Kasumi-1 (cell line): Measurements from ENCODE around the gene POC1A.
A peak's percentile ranks its signal among the peaks of the same experiment; 100 is the strongest.

ENCODE experiments used
- DNase-seq, 2 experiments: peaks; one replicate each; lab custom pipeline; 2025; lab: John Stamatoyannopoulos, UW

The POC1A gene

GRCh38 chr3:52067046-52067445 lies 87.2 kb downstream of the POC1A start:
- no peak for DNase-seq

- no peak for DNase-seq
Observed at GRCh38 chr3:52065264-52065756, 88.9 kb downstream of the POC1A start.

GRCh38 chr3:52064561-52064960 lies 89.7 kb downstream of the POC1A start:
- no peak for DNase-seq

GRCh38 chr3:52063026-52063723 lies 91.0 kb downstream of the POC1A start:
- DNase-seq: no peak

- DNase-seq: no peak
Observed at GRCh38 chr3:52062505-52062904, 91.7 kb downstream of the POC1A start.

- DNase-seq: no peak
Observed at GRCh38 chr3:52061121-52061910, 92.9 kb downstream of the POC1A start.

GRCh38 chr3:52059781-52060180 lies 94.4 kb downstream of the POC1A start:
- DNase-seq: no peak

- DNase-seq: no peak
Observed at GRCh38 chr3:52057812-52058495, 96.3 kb downstream of the POC1A start.

- DNase-seq: peak; percentile 98 to 99
Observed at GRCh38 chr3:52056968-52057811, 97.0 kb downstream of the POC1A start.

GRCh38 chr3:52056521-52056967 lies 97.7 kb downstream of the POC1A start, which contains the start of gene DUSP7:
DUSP7 (minus strand) TSS chr3:52056571; CDS start chr3:52056366, 205 bp downstream.
- peak; percentile 51 to 65 for DNase-seq

- peak in 1 of 2 experiments; percentile 20 for DNase-seq
Observed at GRCh38 chr3:52055537-52056351, 98.5 kb downstream of the POC1A start.

GRCh38 chr3:52054661-52055511 lies 99.3 kb downstream of the POC1A start:
- peak in 1 of 2 experiments; percentile 39 for DNase-seq

GRCh38 chr3:52053307-52054304 lies 100.6 kb downstream of the POC1A start:
- peak; percentile 50 to 72 for DNase-seq

GRCh38 chr3:52052831-52053306 lies 101.4 kb downstream of the POC1A start:
- peak; percentile 72 to 76 for DNase-seq

GRCh38 chr3:52051444-52051843 lies 102.8 kb downstream of the POC1A start:
- DNase-seq: no peak

- DNase-seq: no peak
Observed at GRCh38 chr3:52050571-52050970, 103.7 kb downstream of the POC1A start.

GRCh38 chr3:52049503-52049902 lies 104.7 kb downstream of the POC1A start:
- no peak for DNase-seq

- DNase-seq: no peak
Observed at GRCh38 chr3:52047295-52047960, 106.8 kb downstream of the POC1A start.
